K562 (cell line): ENCODE results near the gene CHAF1A. TPM values are rescaled to one million over a fixed set of nuclear protein-coding genes. Genes with fewer than 3 reads are reported as not detected.

ENCODE experiments used
- C11orf30 ChIP-seq: fragments of 450-650 bp; IDR thresholded peaks from 2 replicates; pipeline ENCODE4 v1.6.1; 2016; ENCODE audit warnings: low read depth, mild to moderate bottlenecking
- CREM ChIP-seq: IDR thresholded peaks from 2 replicates; pipeline ENCODE4 v1.6.1; 2014; ENCODE audit warnings: antibody characterized with exemption, low read depth
- DIDO1 ChIP-seq: fragments of 450-650 bp; IDR thresholded peaks from 2 replicates; pipeline ENCODE4 v1.6.1; 2016; ENCODE audit warnings: low read depth, missing biosample characterization, missing genetic modification characterization
- ELF2 ChIP-seq: fragments of 250-450 bp; sonication (Bioruptor Pico); IDR thresholded peaks from 2 replicates; pipeline ENCODE4 v1.5.0; 2021; ENCODE audit warnings: mild to moderate bottlenecking
- ERF ChIP-seq: fragments of 450-650 bp; formaldehyde crosslinking; IDR thresholded peaks from 2 replicates; pipeline ENCODE4 v1.4.0; 2020; ENCODE audit warnings: mild to moderate bottlenecking, mixed read lengths
- GABPB1 ChIP-seq: sonication (generic); formaldehyde crosslinking; IDR thresholded peaks from 2 replicates; pipeline ENCODE4 v1.8.0; 2022; ENCODE audit warnings: mild to moderate bottlenecking, missing genetic modification reagents
- GTF2A2 ChIP-seq: IDR thresholded peaks from 2 replicates; pipeline ENCODE4 v1.6.1; 2016; ENCODE audit warnings: mild to moderate bottlenecking, missing genetic modification characterization, missing compliant biosample characterization
- GTF2B ChIP-seq: IDR thresholded peaks from 2 replicates; pipeline ENCODE4 v1.6.1; 2011; ENCODE audit not compliant: insufficient read length; ENCODE audit errors: extremely low read depth
- HBP1 ChIP-seq: fragments of 450-650 bp; formaldehyde crosslinking; IDR thresholded peaks from 2 replicates; pipeline ENCODE4 v1.4.0; 2022; ENCODE audit warnings: missing genetic modification characterization
- KHSRP ChIP-seq: fragments of 450-650 bp; IDR thresholded peaks from 2 replicates; pipeline ENCODE4 v1.6.1; 2017
- NR1H2 ChIP-seq: sonication (generic); formaldehyde crosslinking; IDR thresholded peaks from 2 replicates; pipeline ENCODE4 v1.4.0; 2020; ENCODE audit warnings: mild to moderate bottlenecking, missing genetic modification reagents
- PHTF2 ChIP-seq: fragments of 250-450 bp; sonication (Bioruptor Pico); IDR thresholded peaks from 2 replicates; pipeline ENCODE4 v1.5.0; 2021; ENCODE audit warnings: mild to moderate bottlenecking
- POLR2B ChIP-seq: fragments of 450-650 bp; IDR thresholded peaks from 2 replicates; pipeline ENCODE4 v1.6.1; 2018; ENCODE audit warnings: low read depth; ENCODE audit not compliant: partially characterized antibody
- RBM14 ChIP-seq: fragments of 200-400 bp; formaldehyde crosslinking; IDR thresholded peaks from 2 replicates; pipeline ENCODE4 v1.6.1; 2018; ENCODE audit warnings: low read depth, mild to moderate bottlenecking, low read length, moderate library complexity, borderline replicate concordance; ENCODE audit not compliant: insufficient read depth
- THAP12 ChIP-seq: fragments of 250-450 bp; sonication (Bioruptor Pico); IDR thresholded peaks from 2 replicates; pipeline ENCODE4 v1.9.0; 2021; ENCODE audit warnings: mild to moderate bottlenecking, inconsistent platforms
- ZNF121 ChIP-seq: sonication (generic); formaldehyde crosslinking; conservative IDR thresholded peaks from 2 replicates; pipeline ENCODE4 v1.8.0; 2022; ENCODE audit warnings: missing genetic modification reagents
- ZNF398 ChIP-seq: fragments of 250-450 bp; sonication (Bioruptor Pico); IDR thresholded peaks from 2 replicates; pipeline ENCODE4 v1.8.0; 2021; ENCODE audit warnings: moderate library complexity, mild to moderate bottlenecking, inconsistent platforms
- ZNF436 ChIP-seq: fragments of 250-450, 450-650 bp; sonication (Bioruptor Pico); formaldehyde crosslinking; IDR thresholded peaks from 2 replicates; pipeline ENCODE4 v1.7.0; 2020; ENCODE audit warnings: mild to moderate bottlenecking
- ZNF778 ChIP-seq: fragments of 450-650 bp; formaldehyde crosslinking; IDR thresholded peaks from 2 replicates; pipeline ENCODE4 v1.4.0; 2020; ENCODE audit warnings: mild to moderate bottlenecking, moderate library complexity
- ZNF79 ChIP-seq: fragments of 250-450 bp; sonication (Bioruptor Pico); IDR thresholded peaks from 2 replicates; pipeline ENCODE4 v1.4.0; 2020; ENCODE audit warnings: low read depth, mild to moderate bottlenecking, moderate library complexity
- polyA plus RNA-seq, 8 experiments: library from polyadenylated mRNA; depleted of rRNA in 4 of 8; stranded (reverse) in 5 of 8; unstranded in 3 of 8; fragments of >200 nt; fragmentation: Nextera tagmentation in 2 of 8; fragmentation: Illumina TruSeq in 1 of 8; extraction: Ambion mirVana in 2 of 8; extraction: Trizol in 1 of 8; gene quantifications; 2 replicates each; pipeline versions ENCODE4 v1.2.1 to v1.2.3, GENCODE V29; 2011 to 2014; ENCODE audit warnings: inconsistent platforms in 1 of 8, missing spikeins in 1 of 8
- total RNA-seq, 7 experiments: library from RNA; depleted of rRNA in 6 of 7; stranded (reverse); fragments of >200 nt in 6 of 7; fragmentation: Illumina TruSeq in 2 of 7; extraction: Trizol in 2 of 7; gene quantifications; 2 replicates each; pipeline versions ENCODE4 v1.2.1 to v1.2.3, GENCODE V29; 2011 to 2021; ENCODE audit warnings: low replicate concordance in 1 of 7
- TF ChIP-seq, protein P1 (sequence below): fragments of 250-450 bp; sonication (Bioruptor Pico); IDR thresholded peaks from 2 replicates; pipeline ENCODE4 v1.8.0; 2022; ENCODE audit warnings: moderate library complexity, mild to moderate bottlenecking, inconsistent platforms

Gene CHAF1A
- total and polyA plus RNA-seq, 9 of the 15 experiments (the other 6 are each of a cell fraction or from before 2014, with no cell fraction given): 1.6 to 86.9 (median 45.2) TPM

DNA sequence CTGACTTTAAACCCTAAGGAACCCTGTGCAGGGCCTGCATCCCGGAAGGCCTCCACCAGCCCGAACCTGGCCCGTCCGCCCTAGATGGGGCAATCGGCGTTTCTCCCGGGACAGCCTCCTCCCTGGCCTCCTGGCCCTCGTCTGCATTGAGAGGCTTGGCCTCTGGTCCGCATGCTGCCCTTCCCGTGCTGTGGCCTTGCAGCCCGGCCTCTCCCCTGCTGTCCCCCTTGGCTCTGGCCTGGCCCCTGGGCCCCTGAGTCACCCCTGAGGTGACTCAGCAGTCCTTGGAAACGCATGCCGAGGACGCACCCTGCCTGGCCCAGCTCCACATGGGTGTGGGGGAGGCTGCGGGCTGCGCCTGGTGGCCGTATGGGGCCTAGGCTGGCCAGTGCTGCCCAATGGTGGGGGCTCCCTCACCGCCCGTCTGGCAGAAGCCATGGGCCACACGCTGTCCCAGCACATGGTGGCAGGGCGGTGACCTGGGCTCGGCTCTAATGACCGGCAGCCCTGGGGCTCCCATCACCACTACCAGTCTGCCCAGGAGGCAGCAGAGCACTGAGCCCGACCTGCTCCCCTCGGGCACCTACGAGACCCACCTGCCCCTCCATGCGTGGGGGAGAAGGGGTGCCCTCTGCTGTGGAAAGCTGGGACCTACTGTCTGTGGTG, 27.8 kb upstream of the CHAF1A start (continued):
- TF ChIP-seq ZNF79 (CRISPR knock-in tag): peak; percentile 68; the same call in 1 of the 2 replicates
- no peak for TF ChIP-seq PHTF2 (CRISPR knock-in tag)
- TF ChIP-seq, protein P1, sequence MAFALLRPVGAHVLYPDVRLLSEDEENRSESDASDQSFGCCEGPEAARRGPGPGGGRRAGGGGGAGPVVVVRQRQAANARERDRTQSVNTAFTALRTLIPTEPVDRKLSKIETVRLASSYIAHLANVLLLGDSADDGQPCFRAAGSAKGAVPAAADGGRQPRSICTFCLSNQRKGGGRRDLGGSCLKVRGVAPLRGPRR (CRISPR knock-in tag): peak; percentile 88
- no peak for TF ChIP-seq ZNF778 (CRISPR knock-in tag)
- peak; percentile 87; the same call in 1 of the 2 replicates for TF ChIP-seq RBM14
- TF ChIP-seq POLR2B: peak; percentile 54
- TF ChIP-seq GABPB1 (CRISPR knock-in tag): no peak; the same call in none of the 2 replicates
- TF ChIP-seq NR1H2 (CRISPR knock-in tag): no peak
- TF ChIP-seq THAP12 (CRISPR knock-in tag): peak; percentile 74
- no peak for TF ChIP-seq GTF2B
- peak; percentile 7 for TF ChIP-seq ELF2 (CRISPR knock-in tag)
- TF ChIP-seq HBP1 (CRISPR knock-in tag): peak; percentile 89
- TF ChIP-seq ZNF436 (CRISPR knock-in tag): no peak
- no peak; the same call in 1 of the 2 replicates for TF ChIP-seq GTF2A2
- no peak for TF ChIP-seq ZNF398 (CRISPR knock-in tag)
- peak; percentile 63 for TF ChIP-seq CREM
- peak; percentile 99 for TF ChIP-seq C11orf30
- peak; percentile 88 for TF ChIP-seq ERF
- no peak for TF ChIP-seq DIDO1
- TF ChIP-seq KHSRP: no peak
- no peak for TF ChIP-seq ZNF121 (CRISPR knock-in tag)
